Activated gamma-delta T cell treated with anti-CD3 and anti-CD28 coated beads, Interleukin-2, amount 50 U/mL, for 16 hours (primary cell): ENCODE measurements around the gene SYNPO.

Experiments
- DNase-seq: peaks from one replicate; pipeline ENCODE4 v3.0.0-alpha.2; 2020; ENCODE audit warnings: low read depth

Gene SYNPO

GRCh38 chr5:150700246-150700593 is 59.8 kb downstream of the SYNPO start:
- DNase-seq, result no peak

- DNase-seq, result peak; percentile 84
Observed at GRCh38 chr5:150700594-150701377, 60.3 kb downstream of the SYNPO start, which contains the start of gene RBM22. Gene RBM22, minus strand, starts transcription at chr5:150701062. Its CDS starts 77 bp downstream, at chr5:150700985.

- no peak for DNase-seq
Observed at GRCh38 chr5:150703762-150704161, 63.3 kb downstream of the SYNPO start.

GRCh38 chr5:150706776-150707390 is 66.4 kb downstream of the SYNPO start:
- DNase-seq, result no peak
